Small intestine (tissue), 7 donors: ENCODE results near the gene SERGEF. TPM values are rescaled to one million over a fixed set of nuclear protein-coding genes. Genes with fewer than 3 reads are reported as not detected.

Source experiments
- DNase-seq, 2 donors: peaks; one replicate each; pipeline versions ENCODE4 v3.0.0 to v3.0.0-alpha.2; 2013
- FAIRE-seq: peaks from 2 replicates; lab custom pipeline; 2012; peaks lifted over from hg19 to GRCh38; lab: Jason Lieb, UNC
- H3K27ac ChIP-seq, 3 donors: one replicate each; pipeline ENCODE4 v1.5.1; 2013; ENCODE audit warnings: low read length in 2 of 3, mild to moderate bottlenecking in 2 of 3, control low read depth in 1 of 3, inconsistent platforms in 1 of 3, low read depth in 1 of 3, moderate library complexity in 1 of 3
- H3K27me3 ChIP-seq, 3 donors: one replicate each; pipeline ENCODE4 v1.6.1; 2013; ENCODE audit warnings: low read length in 3 of 3, inconsistent platforms in 1 of 3; ENCODE audit not compliant: control insufficient read depth in 3 of 3, insufficient read depth in 3 of 3
- H3K36me3 ChIP-seq, 3 donors: one replicate each; pipeline ENCODE4 v1.6.1; 2013; ENCODE audit warnings: low read length in 3 of 3, inconsistent platforms in 1 of 3, low read depth in 1 of 3, mild to moderate bottlenecking in 1 of 3, moderate library complexity in 1 of 3; ENCODE audit not compliant: control insufficient read depth in 3 of 3, insufficient read depth in 2 of 3
- H3K4me1 ChIP-seq, 3 donors: one replicate each; pipeline ENCODE4 v1.6.1; 2013; ENCODE audit warnings: low read length in 2 of 3, inconsistent platforms in 1 of 3, low read depth in 1 of 3, mild to moderate bottlenecking in 1 of 3, moderate library complexity in 1 of 3; ENCODE audit not compliant: control insufficient read depth in 3 of 3, insufficient read depth in 2 of 3
- H3K4me3 ChIP-seq, 3 donors: one replicate each; pipeline ENCODE4 v1.5.1; 2013; ENCODE audit warnings: low read length in 3 of 3, control low read depth in 1 of 3, inconsistent platforms in 1 of 3, low read depth in 1 of 3, mild to moderate bottlenecking in 1 of 3, moderate library complexity in 1 of 3
- H3K9me3 ChIP-seq, 2 donors: one replicate each; pipeline ENCODE4 v1.6.1; 2013; ENCODE audit warnings: low read depth in 1 of 2, low read length in 1 of 2; ENCODE audit not compliant: control insufficient read depth in 2 of 2, insufficient read depth in 1 of 2
- WGBS, 3 donors: extraction: QIAGEN DNeasy Blood & Tissue Kit; methylation state at CpG; one replicate each; pipeline ENCODE4 v1.1.7; 2013; 5-methylcytosine and 5-hydroxymethylcytosine counted together
- polyA plus RNA-seq, 4 donors: library from polyadenylated mRNA; stranded (reverse) in 3 of 4; unstranded in 1 of 4; fragments of 200-250 nt in 3 of 4; fragments of 120-200 nt in 1 of 4; gene quantifications; one replicate each; pipeline versions ENCODE4 v1.2.1 to v1.2.3, GENCODE V29; 2013
- donor health status: healthy with polysubstance abuse.
- donor health status: control.
- donor health status: control.
- donor health status: Bipolar disorder and iron deficiency.
- donor health status: healthy.

The SERGEF gene
- polyA plus RNA-seq, 4 donors, result 19.2 to 31.1 (median 27.0) TPM

GRCh38 chr11:17923217-17923616 is 89.6 kb downstream of the SERGEF start:
- Histone ChIP-seq H3K27ac (no peak overlapping the region), H3K27me3 (no peaks in the 10 kb centered on the region), H3K9me3 (no peaks in the 10 kb centered on the region), H3K4me1 (no peaks in the 10 kb centered on the region), H3K4me3 (no peak overlapping the region), H3K36me3 (peaks cover 0 to 3% (median under 1%) of the 10 kb centered on the region in 3 donors)
- FAIRE-seq (no peak), DNase-seq (no peak)
- 85 to 95% (median 93%) methylated on average over 3 of the region's 3 CpGs for WGBS, 3 donors

GRCh38 chr11:17922416-17922788 is 90.4 kb downstream of the SERGEF start:
- DNase-seq, result no peak
- H3K4me1 ChIP-seq, result no peaks in the 10 kb centered on the region
- FAIRE-seq, result no peak
- H3K9me3 ChIP-seq, result no peaks in the 10 kb centered on the region
- H3K27me3 ChIP-seq, result no peaks in the 10 kb centered on the region
- H3K27ac ChIP-seq, result no peak overlapping the region
- H3K4me3 ChIP-seq, result no peak overlapping the region
- WGBS, 3 donors, result 23 to 93% (median 36%) methylated on average over 2 of the region's 2 CpGs
- peaks cover 0 to 3% (median 2%) of the 10 kb centered on the region in 3 donors for H3K36me3 ChIP-seq

- 40 to 55% (median 49%) methylated on average over 4 of the region's 4 CpGs for WGBS, 3 donors
- Histone ChIP-seq H3K4me1 (no peaks in the 10 kb centered on the region), H3K27ac (no peak overlapping the region), H3K9me3 (no peaks in the 10 kb centered on the region), H3K27me3 (no peaks in the 10 kb centered on the region), H3K36me3 (peaks cover 0 to 3% (median 2%) of the 10 kb centered on the region in 3 donors), H3K4me3 (no peak overlapping the region)
- DNase-seq (peak in 1 of 2 donors; percentile 8), FAIRE-seq (no peak)
Measured at GRCh38 chr11:17921659-17922415, 91.0 kb downstream of the SERGEF start.

GRCh38 chr11:17918049-17918605 is 94.7 kb downstream of the SERGEF start:
- Histone ChIP-seq H3K27ac (no peak overlapping the region), H3K27me3 (no peaks in the 10 kb centered on the region), H3K36me3 (peaks cover 0 to 3% (median 2%) of the 10 kb centered on the region in 3 donors), H3K9me3 (no peaks in the 10 kb centered on the region), H3K4me3 (no peak overlapping the region), H3K4me1 (no peaks in the 10 kb centered on the region)
- 89 to 96% (median 93%) methylated on average over 1 of the region's 1 CpG for WGBS, 3 donors
- no peak for FAIRE-seq
- DNase-seq, result no peak

- DNase-seq (no peak), FAIRE-seq (no peak)
- no peaks in the 10 kb centered on the region for H3K27me3 ChIP-seq
- no peak overlapping the region for H3K4me3 ChIP-seq
- no peaks in the 10 kb centered on the region for H3K4me1 ChIP-seq
- WGBS, 3 donors, result 91 to 96% (median 93%) methylated on average over 3 of the region's 3 CpGs
- no peak overlapping the region for H3K27ac ChIP-seq
- peaks cover 0 to 2% (median 0%) of the 10 kb centered on the region in 3 donors for H3K36me3 ChIP-seq
- H3K9me3 ChIP-seq, result no peaks in the 10 kb centered on the region
Measured at GRCh38 chr11:17917556-17917955, 95.3 kb downstream of the SERGEF start.

- no peak overlapping the region for H3K4me3 ChIP-seq
- 93 to 96% (median 95%) methylated on average over 3 of the region's 3 CpGs for WGBS, 3 donors
- FAIRE-seq (no peak), DNase-seq (no peak)
- H3K36me3 ChIP-seq, result peaks cover 0 to 2% (median 0%) of the 10 kb centered on the region in 3 donors
- no peaks in the 10 kb centered on the region for H3K9me3 ChIP-seq
- no peaks in the 10 kb centered on the region for H3K27me3 ChIP-seq
- H3K4me1 ChIP-seq, result no peaks in the 10 kb centered on the region
- H3K27ac ChIP-seq, result no peak overlapping the region
Measured at GRCh38 chr11:17915500-17916143, 97.2 kb downstream of the SERGEF start.

GRCh38 chr11:17914957-17915356 is 97.9 kb downstream of the SERGEF start:
- Histone ChIP-seq H3K9me3 (no peaks in the 10 kb centered on the region), H3K4me3 (no peak overlapping the region), H3K27ac (no peak overlapping the region), H3K4me1 (no peaks in the 10 kb centered on the region), H3K27me3 (no peaks in the 10 kb centered on the region), H3K36me3 (peaks cover 0 to 2% (median 0%) of the 10 kb centered on the region in 3 donors)
- FAIRE-seq (no peak), DNase-seq (no peak)
- WGBS, 3 donors, result 96% methylated on average over 4 of the region's 4 CpGs

- no peaks in the 10 kb centered on the region for H3K27me3 ChIP-seq
- no peaks in the 10 kb centered on the region for H3K9me3 ChIP-seq
- H3K27ac ChIP-seq, result no peak overlapping the region
- H3K36me3 ChIP-seq, result peaks cover 0 to 2% (median 0%) of the 10 kb centered on the region in 3 donors
- no peak overlapping the region for H3K4me3 ChIP-seq
- FAIRE-seq (no peak), DNase-seq (no peak)
- 92 to 100% (median 94%) methylated on average over 1 of the region's 1 CpG for WGBS, 3 donors
- no peaks in the 10 kb centered on the region for H3K4me1 ChIP-seq
Measured at GRCh38 chr11:17907046-17907445, 105.8 kb downstream of the SERGEF start.
